ENCODE measurements around the gene CCDC15. TPM values are rescaled to one million over a fixed set of nuclear protein-coding genes. Genes with fewer than 3 reads are reported as not detected.

Gene CCDC15
- total and polyA plus RNA-seq, 2 of the 4 experiments (the other 2 are of a cell fraction) = 1.1 to 2.0 TPM

DNA sequence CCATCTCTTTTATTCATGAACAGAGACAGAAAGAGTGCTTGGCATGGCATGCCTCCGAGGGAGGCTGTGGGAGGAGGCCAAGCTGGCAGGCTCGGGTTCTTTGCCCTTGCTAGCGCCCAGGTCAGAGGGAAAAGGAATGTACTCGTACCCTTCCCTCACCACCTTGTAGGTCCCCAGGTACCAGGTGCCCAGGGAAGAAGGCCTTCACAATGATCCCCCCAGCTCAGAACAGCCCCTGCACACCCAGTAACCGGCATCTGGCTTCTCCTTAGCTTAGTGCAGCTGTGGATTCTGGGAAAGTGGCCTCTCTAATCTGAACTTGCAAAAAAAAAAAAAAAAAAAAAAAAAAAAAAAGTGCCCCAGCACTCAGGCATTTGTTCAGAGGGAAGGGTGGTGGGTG, 33.6 kb upstream of the CCDC15 start:
- Histone ChIP-seq H3K4me3 (ENCODE audit: insufficient read depth, low read depth, low read length) (no peak overlapping the region), H4K20me1 (ENCODE audit: insufficient read depth, low read length) (no peaks in the 10 kb centered on the region), H3K9me3 (ENCODE audit: control insufficient read depth, insufficient read depth, low read length) (no peaks in the 10 kb centered on the region), H2BK15ac (ENCODE audit: low read depth, low read length) (no peak overlapping the region; the same call in 2 of the 3 replicates), H3K18ac (ENCODE audit: low read depth, low read length) (peak overlapping the region; percentile 24; the same call in 1 of the 2 replicates), H4K8ac (ENCODE audit: low read depth in 2 of 2, low read length in 2 of 2) (peak overlapping the region; percentile 68 to 90), H3K4me1 (ENCODE audit: control insufficient read depth, insufficient read depth, low read length) (peaks cover 8% of the 10 kb centered on the region), H2BK120ac (ENCODE audit: low read depth, low read length) (peak overlapping the region; percentile 17), H2AFZ (replicated peaks; ENCODE audit: low read length, poor library complexity) (peak overlapping the region; percentile 93), H3K79me1 (ENCODE audit: low read depth in 1 of 2, low read length in 2 of 2) (peaks cover 0 to 3% of the 10 kb centered on the region in 2 experiments; a peak in 1 of 4 replicates), H3K4me2 (ENCODE audit: low read depth, low read length) (peak overlapping the region; percentile 15), H2AK9ac (replicated peaks; ENCODE audit: low read depth, low read length, poor library complexity) (peak overlapping the region; percentile 39), H3K14ac (replicated peaks; ENCODE audit: low read depth, low read length) (peak overlapping the region; percentile 64; the same call in 1 of the 2 replicates), H3K4ac (ENCODE audit: low read depth, low read length) (peak overlapping the region; percentile 74), H3K27ac (ENCODE audit: insufficient read depth, low read length) (no peak overlapping the region), H4K5ac (ENCODE audit: low read depth, low read length) (peak overlapping the region; percentile 70), H3K9me1 (ENCODE audit: insufficient read depth, low read length) (peaks cover 24% of the 10 kb centered on the region; the same call in 1 of the 2 replicates), H3K27me3 (ENCODE audit: control insufficient read depth, insufficient read depth, low read length) (no peaks in the 10 kb centered on the region), H2AK5ac (ENCODE audit: low read depth, low read length) (peak overlapping the region; percentile 61; the same call in 1 of the 2 replicates), H2BK5ac (ENCODE audit: low read depth, low read length, poor library complexity, severe bottlenecking) (no peak overlapping the region), H3K36me3 (ENCODE audit: control insufficient read depth, insufficient read depth, low read length) (no peaks in the 10 kb centered on the region), H2BK20ac (ENCODE audit: low read depth, low read length) (peak overlapping the region; percentile 61; the same call in 1 of the 2 replicates), H3K56ac (ENCODE audit: extremely low read depth, insufficient read depth, low read length) (no peak overlapping the region), H3K9ac (ENCODE audit: low read depth, low read length) (no peak overlapping the region), H3K23ac (ENCODE audit: low read depth, low read length) (0 out of 2 replicates have a peak overlapping the region, but pooled peaks have one; percentile 38), H4K91ac (ENCODE audit: insufficient read depth, low read depth, low read length) (peak overlapping the region; percentile 46; the same call in 1 of the 2 replicates)
- dilution Hi-C loops (cut with HindIII; ENCODE audit: low sequenced_read_pairs, unreplicated experiment) = no loop called here
- no peak for ATAC-seq (ENCODE audit: low read depth)
- TF ChIP-seq RFX5 (IDR thresholded peaks at IDR 0.05; ENCODE audit: low read depth, low read length) (no peak), RCOR1 (IDR thresholded peaks at IDR 0.05; ENCODE audit: insufficient replicate concordance, low read length) (no peak), RAD21 (IDR thresholded peaks at IDR 0.05; ENCODE audit: low read length) (no peak)
- ChIA-PET CTCF (interaction anchor here (0.6 to 1.0 kb wide), 2 partner anchors 8 to 32 kb away, joined by 3 read pairs; no protein-coding TSS in a partner anchor), POLR2A (ENCODE audit: unreplicated experiment) (interaction anchor here (0.6 to 1.0 kb wide), 2 partner anchors 23 to 238 kb away, joined by 3 read pairs; partner anchors contain the start of gene ROBO4)
- no peak for DNase-seq
- in situ Hi-C loops (cut with MboI; ENCODE audit: low sequenced_read_pairs) = no loop called here
- no TSS peak for BruUV-seq (replicated peaks)
- intact Hi-C loops (cut with micrococcal nuclease) = loop anchor here (2.0 kb wide), 1 partner anchor 44 kb away; no protein-coding TSS in a partner anchor
- no CpG with 5 or more reads among the region's 5 CpGs for WGBS, 2 experiments (ENCODE audit: extremely low coverage in 2 of 2, insufficient read length in 1 of 2)

Measured in IMR-90 (cell line).